Gastroesophageal sphincter (tissue), 4 donors: ENCODE results near the gene DLX3. TPM values are rescaled to one million over a fixed set of nuclear protein-coding genes. Genes with fewer than 3 reads are reported as not detected.

Source experiments
- ATAC-seq: fragments of 150-250 bp; one replicate; pipeline ENCODE4 v1.9.1; 2016; ENCODE audit warnings: mild to moderate bottlenecking, moderate library complexity
- H3K27ac ChIP-seq, 4 donors: fragments of 200-600 bp; sonication (generic) in 3 of 4; 1 replicate in 3 of 4; 2 replicates in 1 of 4; pipeline ENCODE4 v1.5.1; 2016 to 2019
- H3K27me3 ChIP-seq: fragments of 200-600 bp; sonication (generic); one replicate; pipeline ENCODE4 v1.5.1; 2019
- H3K36me3 ChIP-seq, 2 donors: fragments of 200-600 bp; sonication (generic); one replicate each; pipeline ENCODE4 v1.5.1; 2019; ENCODE audit warnings: control low read depth in 1 of 2
- H3K4me1 ChIP-seq, 3 donors: fragments of 200-600 bp; sonication (generic); 1 replicate in 2 of 3; 2 replicates in 1 of 3; pipeline ENCODE4 v1.5.1; 2016 to 2019; ENCODE audit warnings: control low read depth in 2 of 3
- H3K4me3 ChIP-seq, 2 donors: fragments of 200-600 bp; sonication (generic); one replicate each; pipeline ENCODE4 v1.5.1; 2019; ENCODE audit warnings: mild to moderate bottlenecking in 1 of 2, moderate library complexity in 1 of 2
- H3K9me3 ChIP-seq, 3 donors: fragments of 200-600 bp; sonication (generic); one replicate each; pipeline ENCODE4 v1.5.1; 2017 to 2019; ENCODE audit warnings: control low read depth in 2 of 3
- CTCF ChIP-seq, 4 experiments: fragments of 200-600 bp in 2 of 4; fragments of 450-650 bp in 2 of 4; sonication (generic) in 1 of 4; IDR thresholded peaks; one replicate each; pipeline ENCODE4 v1.5.1; 2017 to 2019; ENCODE audit warnings: antibody characterized with exemption in 4 of 4, mild to moderate bottlenecking in 2 of 4, moderate library complexity in 2 of 4
- EP300 ChIP-seq: sonication (generic); formaldehyde crosslinking; IDR thresholded peaks from one replicate; pipeline ENCODE4 v1.6.1; 2017; ENCODE audit warnings: antibody characterized with exemption, mild to moderate bottlenecking
- POLR2A ChIP-seq, 2 donors: fragments of 450-650 bp; IDR thresholded peaks; one replicate each; pipeline ENCODE4 v1.6.1; 2017; ENCODE audit warnings: antibody characterized with exemption in 2 of 2, mild to moderate bottlenecking in 2 of 2, moderate library complexity in 1 of 2
- POLR2AphosphoS5 ChIP-seq: sonication (generic); formaldehyde crosslinking; IDR thresholded peaks from one replicate; pipeline ENCODE4 v1.6.1; 2017; ENCODE audit warnings: antibody characterized with exemption
- WGBS, 2 donors: methylation state at CpG; one replicate each; pipeline ENCODE4 v1.1.5; 2018; ENCODE audit warnings: low coverage in 1 of 2; 5-methylcytosine and 5-hydroxymethylcytosine counted together
- total RNA-seq, 4 donors: library from RNA; depleted of rRNA; stranded (reverse); fragments of >200 nt; gene quantifications; one replicate each; pipeline ENCODE4 v1.1.0, GENCODE V29; 2016

DLX3 gene
- total RNA-seq, 4 donors from 2014 or later, result not detected

- WGBS, 2 donors, result 63 to 80% methylated on average over 1 to 4 of the region's 7 CpGs
- Histone ChIP-seq H3K27me3 (peaks cover 96% of the 10 kb centered on the region), H3K4me3 (no peak overlapping the region), H3K4me1 (peaks cover 0 to 4% (median 0%) of the 10 kb centered on the region in 3 donors), H3K27ac (no peak overlapping the region), H3K9me3 (no peaks in the 10 kb centered on the region), H3K36me3 (no peaks in the 10 kb centered on the region)
- no peak for ATAC-seq
- TF ChIP-seq EP300 (no peak), POLR2AphosphoS5 (no peak), POLR2A (IDR thresholded peaks at IDR 0.05) (no peak), CTCF (IDR thresholded peaks at IDR 0.05) (no peak)
Observed at GRCh38 chr17:49977463-49978389, 17.3 kb downstream of the DLX3 start.

- Histone ChIP-seq H3K9me3 (no peaks in the 10 kb centered on the region), H3K4me1 (peaks cover 0 to 13% (median 9%) of the 10 kb centered on the region in 3 donors), H3K27me3 (peaks cover 97% of the 10 kb centered on the region), H3K36me3 (no peaks in the 10 kb centered on the region), H3K27ac (no peak overlapping the region), H3K4me3 (no peak overlapping the region)
- no peak for ATAC-seq
- TF ChIP-seq CTCF (IDR thresholded peaks at IDR 0.05), result no peak
- no peak for TF ChIP-seq POLR2AphosphoS5
- TF ChIP-seq EP300, result no peak
- TF ChIP-seq POLR2A (IDR thresholded peaks at IDR 0.05), result no peak
- WGBS, 2 donors, result 61 to 66% methylated on average over 3 of the region's 4 CpGs
Observed at GRCh38 chr17:49976828-49977202, 18.2 kb downstream of the DLX3 start.

GRCh38 chr17:49976163-49976827, 18.7 kb downstream of the DLX3 start:
- no peak overlapping the region for H3K4me3 ChIP-seq
- no peaks in the 10 kb centered on the region for H3K9me3 ChIP-seq
- H3K4me1 ChIP-seq, result peaks cover 0 to 18% (median 9%) of the 10 kb centered on the region in 3 donors
- H3K36me3 ChIP-seq, result no peaks in the 10 kb centered on the region
- peaks cover 98% of the 10 kb centered on the region for H3K27me3 ChIP-seq
- ATAC-seq, result no peak
- TF ChIP-seq CTCF (IDR thresholded peaks at IDR 0.05) (no peak), POLR2AphosphoS5 (no peak), EP300 (no peak), POLR2A (IDR thresholded peaks at IDR 0.05) (no peak)
- no peak overlapping the region for H3K27ac ChIP-seq
- 67 to 80% methylated on average over 1 of the region's 5 CpGs for whole genome bisulfite sequencing, 2 donors

- no peaks in the 10 kb centered on the region for H3K9me3 ChIP-seq
- 77 to 80% methylated on average over 1 to 4 of the region's 7 CpGs for WGBS, 2 donors
- no peak for ATAC-seq
- no peak for TF ChIP-seq POLR2A (IDR thresholded peaks at IDR 0.05)
- no peak for TF ChIP-seq CTCF (IDR thresholded peaks at IDR 0.05)
- TF ChIP-seq EP300, result no peak
- TF ChIP-seq POLR2AphosphoS5, result no peak
- no peaks in the 10 kb centered on the region for H3K36me3 ChIP-seq
- H3K4me1 ChIP-seq, result peaks cover 0 to 19% (median 9%) of the 10 kb centered on the region in 3 donors
- peaks cover 98% of the 10 kb centered on the region for H3K27me3 ChIP-seq
- no peak overlapping the region for H3K27ac ChIP-seq
- no peak overlapping the region for H3K4me3 ChIP-seq
Observed at GRCh38 chr17:49975531-49975930, 19.5 kb downstream of the DLX3 start.
